ENCODE results near the gene UBE2F.

UBE2F gene

DNA sequence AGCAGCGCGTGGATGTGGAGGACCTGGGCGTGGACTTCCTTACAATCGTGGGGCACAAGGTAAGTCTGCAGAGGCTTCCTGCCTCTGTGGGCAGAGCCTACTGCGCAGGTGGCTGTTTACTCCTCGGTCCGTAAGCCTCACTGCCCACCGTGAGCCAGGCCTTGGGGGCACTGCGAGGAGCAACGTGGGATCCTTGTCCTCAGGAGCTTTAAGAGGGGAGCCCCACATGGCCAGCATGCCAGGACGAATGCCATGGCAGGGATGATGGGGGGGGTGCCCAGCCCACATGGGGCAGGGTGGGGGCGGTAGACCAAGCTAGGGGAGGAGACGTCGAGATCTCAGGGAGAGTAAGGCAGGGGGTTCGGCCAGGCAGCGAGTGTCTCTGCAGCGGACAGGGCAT, 115.3 kb downstream of the UBE2F start:
- no peak for DNase-seq

DNA sequence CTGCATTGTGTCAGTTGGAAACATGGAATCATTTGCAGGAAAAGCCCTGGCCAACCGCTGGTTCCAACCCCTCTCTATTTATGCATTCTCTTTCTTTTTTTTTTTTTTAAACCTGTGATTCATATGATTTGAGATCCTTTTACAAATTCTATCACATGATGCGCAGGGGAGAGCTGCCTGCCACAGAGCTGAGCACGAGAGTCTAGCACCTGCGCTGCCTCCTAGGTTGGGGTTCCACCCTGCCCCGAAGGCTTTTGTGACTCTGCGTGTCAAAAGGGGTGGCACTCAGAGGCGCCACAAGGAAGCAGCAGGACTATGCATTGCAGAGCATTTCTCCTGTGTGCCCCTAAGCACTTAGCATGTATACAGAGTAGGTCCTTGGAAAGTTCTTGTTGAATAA, 116.0 kb downstream of the UBE2F start:
- no peak for DNase-seq

DNA sequence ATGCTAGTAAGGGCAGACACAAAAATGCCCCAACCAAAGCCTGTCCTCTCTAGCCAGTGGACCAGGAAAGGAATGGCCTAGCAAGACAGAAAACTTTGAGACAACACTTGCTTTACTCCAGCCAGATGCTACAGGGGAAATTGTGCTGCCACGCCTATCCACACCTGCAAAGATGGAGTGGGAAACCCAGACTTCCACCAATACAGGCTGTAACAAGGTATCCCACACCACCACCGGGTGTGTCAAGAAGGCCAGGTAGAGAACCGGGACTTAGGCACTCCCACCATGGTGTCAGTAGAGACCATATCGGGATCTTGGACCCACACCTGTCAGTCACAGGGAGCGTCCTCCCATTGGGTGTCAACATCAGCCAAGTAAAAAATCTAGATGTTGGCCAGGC, 117.1 kb downstream of the UBE2F start:
- DNase-seq: no peak

DNA sequence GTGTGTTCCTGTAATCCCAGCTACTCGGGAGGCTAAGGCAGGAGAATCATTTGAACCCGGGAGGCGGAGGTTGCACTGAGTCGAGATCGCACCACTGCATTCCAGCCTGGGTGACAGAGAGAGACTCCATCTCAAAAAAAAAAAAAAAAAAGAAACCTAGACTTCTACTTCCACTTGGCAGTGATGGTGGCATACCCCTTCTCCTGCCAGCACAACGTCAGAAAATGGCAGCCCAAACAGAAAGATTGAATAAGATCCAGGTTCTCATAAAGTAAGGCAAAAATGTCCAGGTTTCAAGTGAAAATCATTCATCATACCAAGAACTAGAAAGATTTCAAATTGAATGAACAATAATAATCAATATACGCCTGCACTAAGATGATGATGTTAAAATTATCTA, 117.9 kb downstream of the UBE2F start:
- no peak for DNase-seq

DNA sequence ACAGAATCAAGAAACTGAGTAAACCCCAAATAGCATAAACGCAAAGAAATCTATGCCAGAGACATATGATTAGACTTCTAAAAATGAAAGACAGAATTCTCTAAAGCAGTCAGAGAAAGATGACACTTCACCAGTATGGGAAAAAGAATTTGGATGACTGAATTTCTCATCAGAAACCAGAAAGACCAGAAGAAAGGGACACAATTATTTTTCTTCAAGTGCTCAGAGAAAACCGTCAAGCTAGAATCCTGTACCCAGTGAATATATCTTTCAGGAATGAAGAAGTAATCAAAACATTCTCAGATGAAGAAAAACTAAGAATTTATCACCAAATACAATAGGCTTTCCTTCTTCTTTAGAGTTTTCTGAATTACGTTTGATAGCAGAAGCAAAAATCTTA, 119.1 kb downstream of the UBE2F start:
- no peak for DNase-seq

DNA sequence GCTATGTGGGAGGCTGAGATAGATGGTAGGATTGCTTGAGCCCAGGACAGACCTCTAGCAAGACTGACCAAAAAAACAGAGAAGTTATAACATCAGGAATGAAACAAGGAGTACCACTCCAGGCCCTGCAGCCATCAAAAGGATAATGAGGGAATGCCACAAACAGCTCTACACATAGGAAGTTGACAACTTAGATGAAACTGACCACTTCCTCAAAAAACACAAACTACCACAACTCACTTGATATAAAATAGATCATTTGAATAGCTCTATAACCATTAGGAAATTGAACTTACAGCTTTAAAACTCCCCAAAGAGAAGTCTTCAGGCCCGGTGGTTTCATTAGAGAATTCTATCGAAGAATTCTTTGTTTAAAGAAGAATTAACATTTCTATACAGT, 120.4 kb downstream of the UBE2F start:
- DNase-seq: no peak

DNA sequence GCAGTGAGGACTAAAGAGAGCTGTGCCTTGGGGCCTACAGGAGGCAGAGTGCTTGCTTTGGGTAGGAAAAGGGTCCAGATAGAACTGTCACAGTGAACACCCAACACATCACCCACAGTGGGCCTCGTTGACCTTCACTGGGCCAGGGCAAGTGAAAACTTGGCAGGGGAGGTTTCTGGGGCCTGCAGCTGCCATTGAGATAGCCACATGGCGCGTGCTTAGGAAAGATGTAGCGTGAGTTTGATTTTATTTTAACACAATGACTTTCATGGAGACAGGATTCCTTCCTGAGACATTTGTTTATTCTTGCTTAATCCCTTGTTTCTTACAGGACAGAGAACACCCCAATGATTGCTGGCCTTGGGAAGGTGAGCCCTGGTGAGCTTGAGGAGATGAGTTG, 124.1 kb downstream of the UBE2F start:
- no peak for DNase-seq

DNA sequence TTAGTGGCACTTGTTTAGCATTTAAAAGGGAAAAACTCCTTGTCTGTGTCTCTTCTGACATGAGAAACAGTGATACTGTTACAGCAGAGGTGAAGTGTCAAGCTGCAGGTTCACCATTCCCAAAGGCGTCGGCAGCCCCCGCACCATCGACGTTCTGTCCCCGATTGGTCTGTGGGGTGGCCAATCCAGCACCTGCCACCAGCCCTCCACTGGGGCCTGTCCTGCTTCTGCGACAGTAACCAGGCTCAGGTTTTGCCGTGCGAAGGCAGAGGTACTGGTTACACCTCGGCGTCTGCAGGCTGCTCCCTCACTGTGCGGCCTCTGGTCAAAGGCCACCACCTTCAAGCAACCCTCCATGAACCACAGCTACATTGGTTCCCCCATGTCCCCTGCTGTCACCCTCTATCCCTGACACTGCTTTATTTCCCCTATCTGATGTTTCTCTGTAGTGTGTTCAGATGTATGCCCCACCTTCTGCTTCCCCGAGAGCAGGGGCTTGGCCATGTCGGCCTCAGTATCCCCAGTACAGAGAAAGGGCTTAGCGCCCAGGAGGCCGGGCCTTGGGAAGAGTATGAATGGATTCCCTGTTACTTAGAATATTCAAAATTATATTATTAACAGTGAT, 124.7 kb downstream of the UBE2F start:
- no peak for DNase-seq

Measured in fibroblast of skin of abdomen (primary cell).